ENCODE results near the gene ZNF613.
"Not testable (repeated sequence)": the region's sequence is repeated elsewhere in the genome, so short reads cannot be mapped to it uniquely, and the experiment has no call there.

- TF ChIP-seq, protein P1, sequence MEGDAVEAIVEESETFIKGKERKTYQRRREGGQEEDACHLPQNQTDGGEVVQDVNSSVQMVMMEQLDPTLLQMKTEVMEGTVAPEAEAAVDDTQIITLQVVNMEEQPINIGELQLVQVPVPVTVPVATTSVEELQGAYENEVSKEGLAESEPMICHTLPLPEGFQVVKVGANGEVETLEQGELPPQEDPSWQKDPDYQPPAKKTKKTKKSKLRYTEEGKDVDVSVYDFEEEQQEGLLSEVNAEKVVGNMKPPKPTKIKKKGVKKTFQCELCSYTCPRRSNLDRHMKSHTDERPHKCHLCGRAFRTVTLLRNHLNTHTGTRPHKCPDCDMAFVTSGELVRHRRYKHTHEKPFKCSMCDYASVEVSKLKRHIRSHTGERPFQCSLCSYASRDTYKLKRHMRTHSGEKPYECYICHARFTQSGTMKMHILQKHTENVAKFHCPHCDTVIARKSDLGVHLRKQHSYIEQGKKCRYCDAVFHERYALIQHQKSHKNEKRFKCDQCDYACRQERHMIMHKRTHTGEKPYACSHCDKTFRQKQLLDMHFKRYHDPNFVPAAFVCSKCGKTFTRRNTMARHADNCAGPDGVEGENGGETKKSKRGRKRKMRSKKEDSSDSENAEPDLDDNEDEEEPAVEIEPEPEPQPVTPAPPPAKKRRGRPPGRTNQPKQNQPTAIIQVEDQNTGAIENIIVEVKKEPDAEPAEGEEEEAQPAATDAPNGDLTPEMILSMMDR (IDR thresholded peaks at IDR 0.05): not testable (repeated sequence)
- TF ChIP-seq POLR2A, POLR2AphosphoS5 (IDR thresholded peaks at IDR 0.05): not testable (repeated sequence)
Measured at GRCh38 chr19:51957846-51958245, 30.6 kb downstream of the ZNF613 start.
